ENCODE data around the gene UGT1A8.

- TF ChIP-seq CTCF (IDR thresholded peaks at IDR 0.05): no peak
- no peak for TF ChIP-seq EP300 (IDR thresholded peaks at IDR 0.05)
Observed at GRCh38 chr2:233705911-233706506, 88.6 kb downstream of the UGT1A8 start.

Measured in ovary (tissue), 3 donors.